Measurements from ENCODE around the gene PTX4.

The PTX4 gene, protein sequence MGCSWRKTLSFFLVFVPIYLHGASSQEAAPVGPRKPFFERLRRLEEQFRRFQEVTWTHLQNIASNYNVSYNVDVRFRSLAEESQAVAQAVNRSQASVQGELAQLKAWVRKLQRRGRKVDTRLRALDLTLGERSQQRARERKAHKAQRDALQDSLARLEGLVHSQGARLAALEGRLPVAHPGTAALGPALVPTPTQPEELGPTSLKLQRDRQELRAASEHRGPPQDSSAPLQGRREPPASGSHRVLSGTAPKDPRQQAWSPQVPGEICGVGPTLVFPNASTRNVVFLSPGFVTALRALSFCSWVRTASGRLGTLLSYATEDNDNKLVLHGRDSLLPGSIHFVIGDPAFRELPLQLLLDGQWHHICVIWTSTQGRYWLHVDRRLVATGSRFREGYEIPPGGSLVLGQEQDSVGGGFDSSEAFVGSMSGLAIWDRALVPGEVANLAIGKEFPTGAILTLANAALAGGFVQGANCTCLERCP

DNA sequence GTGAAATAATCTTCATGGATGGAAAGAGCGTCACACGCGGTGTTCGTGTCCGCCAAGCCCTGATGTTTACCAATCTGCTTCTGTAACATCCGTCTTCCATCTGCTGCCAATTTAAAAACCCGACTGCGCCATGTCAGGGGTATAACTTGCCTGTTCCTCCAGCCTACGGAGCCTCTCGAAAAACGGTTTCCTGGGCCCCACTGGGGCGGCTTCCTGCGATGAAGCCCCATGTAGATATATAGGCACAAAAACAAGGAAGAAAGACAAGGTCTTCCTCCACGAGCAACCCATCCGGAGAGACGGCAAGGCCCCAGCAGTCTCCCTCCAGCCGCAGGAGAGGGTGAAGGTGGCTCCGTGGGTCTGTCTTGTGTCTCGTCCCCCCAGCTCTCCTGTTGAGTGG lies at the start of gene PTX4:
Gene PTX4, minus strand, starts transcription at position 326 of the 400 bp plus-strand sequence. Its CDS starts 35 bp downstream, at position 291.
- no peak within 1 kb of the TSS for H3K4me3 ChIP-seq (ENCODE audit: low read depth, low read length)
- H3K27ac ChIP-seq (ENCODE audit: low read depth, low read length), result no peak within 1 kb of the TSS
- peaks cover 6% of the 10 kb centered on the region; the same call in 1 of the 2 replicates for H3K27me3 ChIP-seq (ENCODE audit: control insufficient read depth, insufficient read depth, low read length)
- no peaks in the 10 kb centered on the region for H3K36me3 ChIP-seq (ENCODE audit: control insufficient read depth, insufficient read depth, low read length)
- peaks cover 5% of the 10 kb centered on the region for H3K4me1 ChIP-seq (ENCODE audit: control insufficient read depth, insufficient read depth, low read length)
- H3K9me3 ChIP-seq (ENCODE audit: control insufficient read depth, insufficient read depth, low read depth, low read length), result no peaks in the 10 kb centered on the region
- H3K9ac ChIP-seq (ENCODE audit: low read length), result no peak within 1 kb of the TSS

DNA sequence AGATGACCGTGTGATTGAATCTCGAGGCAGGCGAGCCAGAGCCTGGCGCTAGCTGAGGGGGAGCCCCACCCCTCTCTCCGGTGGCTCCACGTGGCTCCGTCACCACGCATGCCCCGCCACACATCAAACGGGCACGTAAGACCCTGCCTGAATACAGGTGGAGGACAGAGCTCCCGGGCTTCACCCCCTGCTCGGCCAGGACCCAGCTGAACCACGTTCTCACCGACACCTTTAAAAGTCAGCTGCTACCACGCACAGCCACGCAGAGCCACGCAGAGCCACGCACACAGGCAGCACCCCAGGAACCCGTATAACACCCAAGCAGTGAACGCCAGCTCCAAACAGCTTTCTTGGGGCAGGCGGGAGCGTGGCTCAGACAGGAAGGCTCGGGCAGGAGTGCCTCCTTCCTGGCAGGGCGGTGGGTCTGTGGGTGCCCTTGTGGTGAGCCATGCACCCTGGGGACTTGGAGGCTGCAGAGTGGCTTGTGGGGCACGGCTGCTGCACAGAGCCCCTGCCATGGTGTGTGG lies 49.1 kb upstream of the PTX4 start:
- Histone ChIP-seq H3K36me3 (ENCODE audit: control insufficient read depth, insufficient read depth, low read length) (no peaks in the 10 kb centered on the region), H3K27ac (ENCODE audit: low read depth, low read length) (no peak overlapping the region), H3K4me3 (ENCODE audit: low read depth, low read length) (no peak overlapping the region), H3K9ac (ENCODE audit: low read length) (no peak overlapping the region), H3K9me3 (ENCODE audit: control insufficient read depth, insufficient read depth, low read depth, low read length) (no peaks in the 10 kb centered on the region), H3K4me1 (ENCODE audit: control insufficient read depth, insufficient read depth, low read length) (no peaks in the 10 kb centered on the region), H3K27me3 (ENCODE audit: control insufficient read depth, insufficient read depth, low read length) (no peaks in the 10 kb centered on the region)

DNA sequence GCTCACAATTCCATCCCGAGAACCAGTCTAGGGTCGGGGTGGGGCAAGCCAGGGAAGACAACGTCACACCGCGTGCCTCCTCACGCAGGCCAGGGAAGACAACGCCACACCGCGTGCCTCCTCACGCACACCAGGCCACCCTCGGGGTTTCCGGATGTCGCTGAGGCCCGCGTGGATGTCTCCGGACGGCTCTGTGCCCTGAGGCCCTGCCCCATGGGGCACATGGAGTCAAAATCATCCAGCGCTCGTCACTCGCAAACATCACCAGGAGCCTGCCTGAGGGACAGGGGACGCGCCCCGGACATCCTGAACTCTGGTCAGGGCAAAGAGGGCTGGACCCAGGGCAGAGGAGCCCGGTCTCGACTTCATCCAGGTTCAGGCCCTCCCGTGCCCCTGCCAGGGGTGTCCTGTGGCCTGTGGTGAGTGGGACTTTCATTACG lies 48.4 kb upstream of the PTX4 start:
- Histone ChIP-seq H3K36me3 (ENCODE audit: control insufficient read depth, insufficient read depth, low read length) (no peaks in the 10 kb centered on the region), H3K27me3 (ENCODE audit: control insufficient read depth, insufficient read depth, low read length) (no peaks in the 10 kb centered on the region), H3K27ac (ENCODE audit: low read depth, low read length) (no peak overlapping the region), H3K9ac (ENCODE audit: low read length) (no peak overlapping the region), H3K4me3 (ENCODE audit: low read depth, low read length) (no peak overlapping the region), H3K9me3 (ENCODE audit: control insufficient read depth, insufficient read depth, low read depth, low read length) (no peaks in the 10 kb centered on the region), H3K4me1 (ENCODE audit: control insufficient read depth, insufficient read depth, low read length) (no peaks in the 10 kb centered on the region)

DNA sequence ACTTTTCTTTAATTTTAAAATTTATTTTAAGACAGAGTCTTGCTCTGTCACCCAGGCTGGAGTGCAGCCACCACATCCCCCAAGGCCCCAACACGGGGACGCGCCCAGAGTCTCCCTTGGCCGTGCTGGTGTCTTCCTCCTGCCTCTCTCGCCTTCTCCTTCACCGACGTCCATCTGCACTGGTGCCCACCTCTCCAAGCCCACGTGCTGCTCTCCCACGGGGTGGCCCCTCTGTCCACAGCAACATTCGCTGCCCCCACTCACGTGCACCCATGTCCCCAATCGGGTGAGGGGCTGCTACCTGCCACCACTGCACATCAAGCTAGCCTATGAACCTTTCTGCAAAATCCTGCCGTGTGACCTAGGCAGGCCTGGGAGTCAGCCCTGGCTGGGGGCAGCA lies 47.9 kb upstream of the PTX4 start:
- no peaks in the 10 kb centered on the region for H3K27me3 ChIP-seq (ENCODE audit: control insufficient read depth, insufficient read depth, low read length)
- no peaks in the 10 kb centered on the region for H3K9me3 ChIP-seq (ENCODE audit: control insufficient read depth, insufficient read depth, low read depth, low read length)

DNA sequence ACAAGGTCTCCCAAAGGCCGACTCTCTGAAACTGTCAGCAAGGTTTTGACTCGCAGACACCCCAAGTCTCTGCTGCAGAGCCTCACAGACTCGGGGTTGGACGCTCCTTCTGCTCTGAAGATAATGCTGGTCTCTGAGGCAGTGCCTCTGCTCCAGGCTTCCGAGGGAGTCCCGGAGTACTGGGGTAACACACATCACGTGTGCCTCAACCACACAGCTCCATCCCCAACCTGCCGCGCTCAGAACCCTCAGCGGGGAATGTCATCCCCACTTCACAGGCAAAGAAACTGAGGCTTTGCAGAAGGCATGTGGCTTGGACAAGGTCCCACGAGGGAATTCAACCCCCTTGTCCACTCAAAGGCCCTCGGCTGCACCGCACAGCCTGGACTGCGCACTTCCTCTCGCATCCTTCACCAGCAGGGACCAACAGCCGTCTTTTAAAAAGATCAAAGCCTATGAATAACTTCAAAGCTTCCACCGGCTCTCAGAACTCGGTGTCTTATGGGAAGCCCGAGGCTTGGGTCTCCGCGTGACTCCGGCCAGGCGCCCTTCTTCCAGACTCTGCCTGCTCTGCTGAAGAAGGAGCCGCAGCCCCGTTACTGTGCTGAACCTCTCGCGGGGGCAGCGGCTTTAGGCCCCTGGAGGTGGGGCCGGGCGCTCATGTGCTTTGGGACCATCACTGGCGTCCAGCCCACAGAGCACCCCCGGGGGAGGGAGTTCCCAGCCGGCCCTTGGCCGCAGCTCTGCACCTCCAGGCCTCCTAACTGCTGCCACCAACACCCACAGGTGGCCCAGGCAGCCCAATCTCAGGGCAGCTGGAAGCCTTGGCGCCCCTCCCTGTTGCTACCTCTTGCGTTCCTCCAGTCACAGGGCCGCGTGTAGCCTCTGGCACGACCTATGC lies 46.9 kb upstream of the PTX4 start:
- H3K4me1 ChIP-seq (ENCODE audit: control insufficient read depth, insufficient read depth, low read length), result no peaks in the 10 kb centered on the region
- no peaks in the 10 kb centered on the region for H3K36me3 ChIP-seq (ENCODE audit: control insufficient read depth, insufficient read depth, low read length)
- no peak overlapping the region for H3K27ac ChIP-seq (ENCODE audit: low read depth, low read length)
- H3K4me3 ChIP-seq (ENCODE audit: low read depth, low read length), result no peak overlapping the region
- no peak overlapping the region for H3K9ac ChIP-seq (ENCODE audit: low read length)
- no peaks in the 10 kb centered on the region for H3K27me3 ChIP-seq (ENCODE audit: control insufficient read depth, insufficient read depth, low read length)
- H3K9me3 ChIP-seq (ENCODE audit: control insufficient read depth, insufficient read depth, low read depth, low read length), result no peaks in the 10 kb centered on the region

More for the DNA sequence above, 47.9 kb upstream of the PTX4 start:
- H3K4me1 ChIP-seq (ENCODE audit: control insufficient read depth, insufficient read depth, low read length), result no peaks in the 10 kb centered on the region
- no peak overlapping the region for H3K9ac ChIP-seq (ENCODE audit: low read length)
- no peak overlapping the region for H3K27ac ChIP-seq (ENCODE audit: low read depth, low read length)
- H3K36me3 ChIP-seq (ENCODE audit: control insufficient read depth, insufficient read depth, low read length), result no peaks in the 10 kb centered on the region
- no peak overlapping the region for H3K4me3 ChIP-seq (ENCODE audit: low read depth, low read length)

DNA sequence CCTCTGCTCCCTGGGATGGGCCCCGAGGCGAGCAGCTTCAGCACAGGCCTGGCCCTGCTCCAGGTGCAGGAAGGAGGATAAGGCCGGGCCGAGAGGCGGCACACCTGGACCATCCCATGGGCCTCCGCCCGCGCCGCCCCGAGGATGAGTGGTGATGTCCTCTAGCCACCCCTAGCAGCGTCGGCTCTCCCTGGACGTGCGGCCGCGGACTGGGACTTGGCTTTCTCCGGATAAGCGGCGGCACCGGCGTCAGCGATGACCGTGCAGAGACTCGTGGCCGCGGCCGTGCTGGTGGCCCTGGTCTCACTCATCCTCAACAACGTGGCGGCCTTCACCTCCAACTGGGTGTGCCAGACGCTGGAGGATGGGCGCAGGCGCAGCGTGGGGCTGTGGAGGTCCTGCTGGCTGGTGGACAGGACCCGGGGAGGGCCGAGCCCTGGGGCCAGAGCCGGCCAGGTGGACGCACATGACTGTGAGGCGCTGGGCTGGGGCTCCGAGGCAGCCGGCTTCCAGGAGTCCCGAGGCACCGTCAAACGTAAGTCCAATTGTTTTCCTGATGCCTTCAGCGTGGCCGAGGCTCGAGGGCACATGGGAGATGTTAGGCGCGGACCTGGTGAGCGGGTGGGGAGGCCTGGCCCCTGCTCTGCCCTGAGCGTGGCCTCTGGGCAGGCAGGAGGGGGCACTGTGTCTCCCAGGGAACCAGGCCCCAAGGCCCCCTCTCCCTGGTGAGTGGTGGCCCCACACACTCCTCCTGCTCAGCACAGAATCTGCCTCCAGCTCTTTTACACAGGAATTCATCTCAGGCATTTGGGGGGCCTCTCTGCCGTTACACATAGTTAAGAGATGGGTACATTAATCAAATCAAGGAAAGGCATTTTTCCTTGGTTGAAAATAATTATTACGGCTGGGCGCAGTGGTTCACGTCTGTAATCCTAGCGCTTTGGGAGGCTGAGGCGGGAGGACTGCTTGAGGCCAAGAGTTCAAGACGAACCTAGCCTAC lies 45.6 kb upstream of the PTX4 start:
- Histone ChIP-seq H3K36me3 (ENCODE audit: control insufficient read depth, insufficient read depth, low read length) (no peaks in the 10 kb centered on the region), H3K27ac (ENCODE audit: low read depth, low read length) (no peak overlapping the region), H3K9me3 (ENCODE audit: control insufficient read depth, insufficient read depth, low read depth, low read length) (no peaks in the 10 kb centered on the region), H3K4me3 (ENCODE audit: low read depth, low read length) (no peak overlapping the region), H3K4me1 (ENCODE audit: control insufficient read depth, insufficient read depth, low read length) (no peaks in the 10 kb centered on the region), H3K9ac (ENCODE audit: low read length) (no peak overlapping the region), H3K27me3 (ENCODE audit: control insufficient read depth, insufficient read depth, low read length) (no peaks in the 10 kb centered on the region)

DNA sequence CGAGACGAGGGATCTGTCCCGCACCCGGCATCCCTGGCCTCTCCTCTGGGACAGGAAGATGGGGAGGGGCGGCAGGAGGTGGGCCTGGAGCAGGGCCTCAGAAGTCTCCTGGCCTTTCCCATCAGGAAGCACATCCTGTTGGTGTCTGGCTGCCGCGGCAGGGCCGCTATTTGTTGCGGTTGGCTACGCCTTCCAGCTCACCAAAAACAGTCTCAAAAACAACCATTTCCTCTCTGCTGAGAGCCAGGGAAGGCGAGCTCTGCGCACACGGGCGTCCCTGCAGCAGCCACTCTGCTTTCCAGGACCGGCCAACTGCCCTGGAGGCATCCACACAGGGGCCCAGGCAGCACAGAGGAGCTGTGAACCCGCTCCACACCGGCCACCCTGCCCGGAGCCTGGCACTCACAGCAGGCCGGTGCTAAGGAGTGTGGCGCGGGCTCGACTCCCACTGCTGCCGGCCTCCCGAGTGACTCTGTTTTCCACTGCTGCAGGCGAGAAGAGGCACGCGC lies 44.8 kb upstream of the PTX4 start, which contains the start of gene TMEM204:
Gene TMEM204, plus strand, starts transcription at position 224 of the 509 bp plus-strand sequence. CDS start 610 bp downstream, outside the sequence.
- H3K36me3 ChIP-seq (ENCODE audit: control insufficient read depth, insufficient read depth, low read length), result no peaks in the 10 kb centered on the region
- no peak within 1 kb of the TSS for H3K9ac ChIP-seq (ENCODE audit: low read length)
- no peak within 1 kb of the TSS for H3K4me3 ChIP-seq (ENCODE audit: low read depth, low read length)
- no peaks in the 10 kb centered on the region for H3K9me3 ChIP-seq (ENCODE audit: control insufficient read depth, insufficient read depth, low read depth, low read length)
- H3K27me3 ChIP-seq (ENCODE audit: control insufficient read depth, insufficient read depth, low read length), result no peaks in the 10 kb centered on the region
- 0 out of 2 replicates have a peak within 1 kb of the TSS, but pooled peaks have one; percentile 7 for H3K27ac ChIP-seq (ENCODE audit: low read depth, low read length)
- H3K4me1 ChIP-seq (ENCODE audit: control insufficient read depth, insufficient read depth, low read length), result no peaks in the 10 kb centered on the region

DNA sequence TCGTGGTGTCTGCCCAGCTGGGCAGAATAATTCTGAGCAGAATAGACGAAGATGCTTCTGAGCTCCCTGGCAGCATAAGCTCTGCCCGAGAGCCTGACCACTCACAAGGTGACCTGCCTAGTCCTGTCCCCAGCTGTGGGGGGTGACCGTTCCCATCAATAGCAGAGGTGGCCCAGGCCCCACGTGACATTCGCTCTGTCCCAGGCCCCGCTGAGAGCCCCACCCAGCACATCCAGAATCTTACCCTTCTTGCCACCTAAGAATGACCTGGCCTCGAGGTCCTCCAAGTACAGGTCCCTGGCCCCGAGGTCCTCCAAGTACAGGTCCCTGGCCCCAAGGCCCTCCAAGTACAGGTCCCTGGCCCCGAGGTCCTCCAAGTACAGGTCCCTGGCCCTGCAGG lies 44.0 kb upstream of the PTX4 start:
- Histone ChIP-seq H3K4me1 (ENCODE audit: control insufficient read depth, insufficient read depth, low read length) (no peaks in the 10 kb centered on the region), H3K27ac (ENCODE audit: low read depth, low read length) (no peak overlapping the region), H3K9ac (ENCODE audit: low read length) (no peak overlapping the region), H3K9me3 (ENCODE audit: control insufficient read depth, insufficient read depth, low read depth, low read length) (no peaks in the 10 kb centered on the region), H3K4me3 (ENCODE audit: low read depth, low read length) (no peak overlapping the region), H3K27me3 (ENCODE audit: control insufficient read depth, insufficient read depth, low read length) (no peaks in the 10 kb centered on the region), H3K36me3 (ENCODE audit: control insufficient read depth, insufficient read depth, low read length) (no peaks in the 10 kb centered on the region)

DNA sequence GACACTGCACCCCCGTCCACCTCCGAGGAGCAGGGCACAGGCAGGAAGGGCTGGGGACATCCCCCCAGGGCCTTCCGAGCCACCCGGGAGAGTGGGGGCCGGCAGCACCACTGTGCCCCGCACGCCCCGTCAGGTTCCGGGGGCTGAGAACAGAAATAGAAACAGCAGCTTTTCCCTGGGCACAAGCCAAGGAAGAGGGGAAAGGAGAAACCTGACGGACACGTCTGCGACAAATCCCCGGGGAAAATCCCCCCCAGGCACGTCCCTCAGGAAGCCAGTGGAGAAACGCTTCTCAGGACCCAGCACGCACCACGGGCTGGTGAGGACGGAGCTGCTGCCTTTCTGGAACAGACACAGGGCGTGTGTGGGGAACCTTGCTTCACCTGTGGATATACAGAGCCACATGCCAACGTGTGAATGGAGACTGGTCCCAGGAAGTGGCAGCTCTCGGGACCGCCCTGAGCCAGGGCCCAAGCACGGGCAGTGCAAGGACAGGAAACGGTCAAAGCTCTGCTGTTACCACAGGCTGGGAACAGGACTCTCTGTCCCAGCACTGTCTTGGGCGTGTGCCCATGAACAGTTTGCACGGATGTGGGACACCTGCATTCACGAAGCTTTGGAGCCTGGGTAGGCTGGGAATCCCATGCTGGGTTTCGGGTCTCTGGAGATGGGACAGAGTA lies 43.5 kb upstream of the PTX4 start:
- H3K4me3 ChIP-seq (ENCODE audit: low read depth, low read length), result no peak overlapping the region
- H3K27me3 ChIP-seq (ENCODE audit: control insufficient read depth, insufficient read depth, low read length), result no peaks in the 10 kb centered on the region
- no peaks in the 10 kb centered on the region for H3K9me3 ChIP-seq (ENCODE audit: control insufficient read depth, insufficient read depth, low read depth, low read length)
- no peaks in the 10 kb centered on the region for H3K4me1 ChIP-seq (ENCODE audit: control insufficient read depth, insufficient read depth, low read length)
- H3K27ac ChIP-seq (ENCODE audit: low read depth, low read length), result no peak overlapping the region
- no peaks in the 10 kb centered on the region for H3K36me3 ChIP-seq (ENCODE audit: control insufficient read depth, insufficient read depth, low read length)
- no peak overlapping the region for H3K9ac ChIP-seq (ENCODE audit: low read length)

All from HUES6 (cell line).